AG04449 (cell line): ENCODE results near the gene KLK5.

Experiments used
- CTCF ChIA-PET: fragments of 350-600 bp; formaldehyde crosslinking; extraction: SDS; loops from one replicate; lab custom pipeline; 2021; ENCODE audit warnings: antibody characterized with exemption; lab: Yijun Ruan, JAX
- POLR2A ChIA-PET: fragments of 400-600, 350-600 bp; formaldehyde crosslinking; extraction: SDS; loops from one replicate; lab custom pipeline; 2020; ENCODE audit warnings: antibody characterized with exemption, inconsistent platforms; lab: Yijun Ruan, JAX
- DNase-seq: peaks from one replicate; pipeline ENCODE4 v3.0.0-alpha.2; 2010; ENCODE audit warnings: low read depth, low spot score
- H3K4me3 ChIP-seq: 2 replicates; pipeline ENCODE4 v1.5.1; 2011; ENCODE audit warnings: low read depth, mild to moderate bottlenecking, control low read depth, low read length
- TF ChIP-seq, protein P1 (sequence below): IDR thresholded peaks from one replicate; pipeline ENCODE4 v1.5.1; 2011; ENCODE audit warnings: mild to moderate bottlenecking, moderate library complexity, low read length, control low read depth, inconsistent platforms; ENCODE audit not compliant: insufficient read depth; ENCODE audit errors: missing control alignments

KLK5 gene

GRCh38 chr19:50922317-50922853 lies 30.5 kb downstream of the KLK5 start:
- ChIA-PET CTCF (interaction anchor here (0.6 to 3.6 kb wide), 31 partner anchors 10 to 670 kb away, joined by 3 to 42 read pairs (median 4); partner anchors contain the start of genes ACP4 and JOSD2), POLR2A (no interaction called here)
- no peak overlapping the region for H3K4me3 ChIP-seq
- DNase-seq = no peak
- TF ChIP-seq, protein P1, sequence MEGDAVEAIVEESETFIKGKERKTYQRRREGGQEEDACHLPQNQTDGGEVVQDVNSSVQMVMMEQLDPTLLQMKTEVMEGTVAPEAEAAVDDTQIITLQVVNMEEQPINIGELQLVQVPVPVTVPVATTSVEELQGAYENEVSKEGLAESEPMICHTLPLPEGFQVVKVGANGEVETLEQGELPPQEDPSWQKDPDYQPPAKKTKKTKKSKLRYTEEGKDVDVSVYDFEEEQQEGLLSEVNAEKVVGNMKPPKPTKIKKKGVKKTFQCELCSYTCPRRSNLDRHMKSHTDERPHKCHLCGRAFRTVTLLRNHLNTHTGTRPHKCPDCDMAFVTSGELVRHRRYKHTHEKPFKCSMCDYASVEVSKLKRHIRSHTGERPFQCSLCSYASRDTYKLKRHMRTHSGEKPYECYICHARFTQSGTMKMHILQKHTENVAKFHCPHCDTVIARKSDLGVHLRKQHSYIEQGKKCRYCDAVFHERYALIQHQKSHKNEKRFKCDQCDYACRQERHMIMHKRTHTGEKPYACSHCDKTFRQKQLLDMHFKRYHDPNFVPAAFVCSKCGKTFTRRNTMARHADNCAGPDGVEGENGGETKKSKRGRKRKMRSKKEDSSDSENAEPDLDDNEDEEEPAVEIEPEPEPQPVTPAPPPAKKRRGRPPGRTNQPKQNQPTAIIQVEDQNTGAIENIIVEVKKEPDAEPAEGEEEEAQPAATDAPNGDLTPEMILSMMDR = peak; percentile 85

GRCh38 chr19:50921426-50922316 lies 31.2 kb downstream of the KLK5 start:
- TF ChIP-seq, protein P1 = no peak
- H3K4me3 ChIP-seq = no peak overlapping the region
- no peak for DNase-seq
- POLR2A ChIA-PET = interaction anchor here (0.5 kb wide), 1 partner anchor 118 kb away, joined by 3 read pairs; no protein-coding TSS in a partner anchor
- CTCF ChIA-PET = interaction anchor here (0.6 to 3.6 kb wide), 32 partner anchors 10 to 669 kb away, joined by 3 to 42 read pairs (median 4); partner anchors contain the start of genes ACP4 and JOSD2

DNA sequence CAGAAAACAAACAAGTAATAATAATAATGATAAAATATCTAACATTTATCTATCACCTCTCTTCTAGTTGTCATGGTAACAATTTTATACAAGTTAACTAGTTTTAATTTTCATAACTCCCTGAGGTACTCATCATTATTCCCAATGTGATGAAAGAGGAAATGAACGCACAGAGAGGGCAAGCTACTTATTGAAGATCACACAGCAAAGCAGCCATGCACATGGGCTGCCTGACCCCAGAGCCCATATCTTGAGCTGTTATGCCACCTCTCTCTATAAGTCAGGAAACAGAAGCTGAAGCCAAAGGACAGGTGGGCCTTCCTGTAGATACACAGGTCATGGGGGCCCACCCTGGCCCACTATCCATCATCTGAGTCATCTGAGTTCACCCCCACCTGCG lies 36.8 kb downstream of the KLK5 start:
- ChIA-PET POLR2A (no interaction called here), CTCF (no interaction called here)
- no peak for DNase-seq
- no peak overlapping the region for H3K4me3 ChIP-seq
- TF ChIP-seq, protein P1 = no peak

GRCh38 chr19:50912727-50913716 lies 39.8 kb downstream of the KLK5 start:
- no peak for DNase-seq
- no peak overlapping the region for H3K4me3 ChIP-seq
- ChIA-PET CTCF (interaction anchor here (1.3 kb wide), 1 partner anchor 9 kb away, joined by 6 read pairs; no protein-coding TSS in a partner anchor), POLR2A (no interaction called here)
- TF ChIP-seq, protein P1 = no peak

DNA sequence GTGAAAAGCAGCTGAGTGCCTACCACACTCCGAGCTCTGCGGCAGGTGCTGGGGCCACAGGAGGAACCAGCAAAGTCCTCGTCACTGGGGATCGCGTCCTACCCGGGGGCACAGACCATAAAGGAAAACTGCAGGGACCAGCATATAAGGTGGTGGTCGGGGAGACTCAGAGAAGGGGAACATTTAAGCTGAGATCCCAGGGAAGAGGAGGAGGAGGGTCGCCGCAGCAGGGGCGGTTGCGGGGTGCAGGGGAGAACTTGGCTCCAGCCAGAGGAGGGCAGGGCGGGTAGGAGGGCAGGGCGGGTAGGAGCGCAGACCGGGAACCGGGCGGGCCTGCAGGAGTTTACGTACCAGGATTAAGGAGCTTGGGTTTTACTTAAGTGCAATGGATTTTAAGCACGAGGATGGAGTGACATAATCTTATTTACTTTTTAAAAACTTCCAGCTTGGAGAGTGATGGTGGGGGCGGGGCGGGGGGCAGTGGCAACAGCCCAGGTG lies 40.7 kb downstream of the KLK5 start:
- TF ChIP-seq, protein P1 = no peak
- POLR2A ChIA-PET = no interaction called here
- CTCF ChIA-PET = interaction anchor here (1.3 kb wide), 1 partner anchor 10 kb away, joined by 6 read pairs; no protein-coding TSS in a partner anchor
- H3K4me3 ChIP-seq = no peak overlapping the region
- DNase-seq = no peak
